Measurements from ENCODE around the gene CCDC51. TPM values are rescaled to one million over a fixed set of nuclear protein-coding genes. Genes with fewer than 3 reads are reported as not detected.
A peak's percentile ranks its signal among the peaks of the same experiment; 100 is the strongest.

CCDC51 gene
- total and polyA plus RNA-seq, 9 of the 15 experiments (the other 6 are each of a cell fraction or from before 2014, with no cell fraction given) = 6.5 to 18.6 (median 15.7) TPM

DNA sequence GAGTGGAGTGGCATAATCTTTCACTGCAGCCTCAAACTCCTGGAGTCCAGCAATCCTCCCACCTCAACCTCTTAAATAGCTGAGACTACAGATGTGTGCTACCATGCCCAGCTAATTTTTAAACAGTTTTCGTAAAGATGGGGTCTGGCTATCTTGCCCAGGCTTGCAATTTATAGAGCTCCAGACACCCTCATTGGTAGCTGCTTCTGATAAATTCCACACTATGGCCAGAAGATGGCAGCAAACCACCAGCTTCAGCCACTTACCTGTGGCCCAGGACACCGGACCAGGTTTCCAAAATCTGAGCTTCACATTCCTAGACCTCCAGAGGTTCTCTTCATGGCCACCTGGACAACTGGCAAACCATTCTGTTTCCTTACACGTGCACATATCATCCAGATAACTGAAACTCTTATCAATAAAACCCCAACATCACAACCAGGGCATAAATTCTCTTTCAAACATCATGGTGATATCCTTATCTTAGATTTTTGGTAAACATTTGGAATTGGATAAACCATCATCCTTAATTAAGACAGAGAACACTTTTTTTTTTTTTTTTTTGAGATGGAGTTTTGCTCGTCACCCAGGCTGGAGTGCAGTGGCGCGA is 39.0 kb downstream of the CCDC51 start (continued):
- TF ChIP-seq, protein P1, sequence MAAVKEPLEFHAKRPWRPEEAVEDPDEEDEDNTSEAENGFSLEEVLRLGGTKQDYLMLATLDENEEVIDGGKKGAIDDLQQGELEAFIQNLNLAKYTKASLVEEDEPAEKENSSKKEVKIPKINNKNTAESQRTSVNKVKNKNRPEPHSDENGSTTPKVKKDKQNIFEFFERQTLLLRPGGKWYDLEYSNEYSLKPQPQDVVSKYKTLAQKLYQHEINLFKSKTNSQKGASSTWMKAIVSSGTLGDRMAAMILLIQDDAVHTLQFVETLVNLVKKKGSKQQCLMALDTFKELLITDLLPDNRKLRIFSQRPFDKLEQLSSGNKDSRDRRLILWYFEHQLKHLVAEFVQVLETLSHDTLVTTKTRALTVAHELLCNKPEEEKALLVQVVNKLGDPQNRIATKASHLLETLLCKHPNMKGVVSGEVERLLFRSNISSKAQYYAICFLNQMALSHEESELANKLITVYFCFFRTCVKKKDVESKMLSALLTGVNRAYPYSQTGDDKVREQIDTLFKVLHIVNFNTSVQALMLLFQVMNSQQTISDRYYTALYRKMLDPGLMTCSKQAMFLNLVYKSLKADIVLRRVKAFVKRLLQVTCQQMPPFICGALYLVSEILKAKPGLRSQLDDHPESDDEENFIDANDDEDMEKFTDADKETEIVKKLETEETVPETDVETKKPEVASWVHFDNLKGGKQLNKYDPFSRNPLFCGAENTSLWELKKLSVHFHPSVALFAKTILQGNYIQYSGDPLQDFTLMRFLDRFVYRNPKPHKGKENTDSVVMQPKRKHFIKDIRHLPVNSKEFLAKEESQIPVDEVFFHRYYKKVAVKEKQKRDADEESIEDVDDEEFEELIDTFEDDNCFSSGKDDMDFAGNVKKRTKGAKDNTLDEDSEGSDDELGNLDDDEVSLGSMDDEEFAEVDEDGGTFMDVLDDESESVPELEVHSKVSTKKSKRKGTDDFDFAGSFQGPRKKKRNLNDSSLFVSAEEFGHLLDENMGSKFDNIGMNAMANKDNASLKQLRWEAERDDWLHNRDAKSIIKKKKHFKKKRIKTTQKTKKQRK (IDR thresholded peaks at IDR 0.05; ENCODE audit: borderline replicate concordance, low read depth, low read length) = no peak
- no peak for TF ChIP-seq KLF10 (CRISPR knock-in tag; IDR thresholded peaks at IDR 0.05)
- TF ChIP-seq, protein P2, sequence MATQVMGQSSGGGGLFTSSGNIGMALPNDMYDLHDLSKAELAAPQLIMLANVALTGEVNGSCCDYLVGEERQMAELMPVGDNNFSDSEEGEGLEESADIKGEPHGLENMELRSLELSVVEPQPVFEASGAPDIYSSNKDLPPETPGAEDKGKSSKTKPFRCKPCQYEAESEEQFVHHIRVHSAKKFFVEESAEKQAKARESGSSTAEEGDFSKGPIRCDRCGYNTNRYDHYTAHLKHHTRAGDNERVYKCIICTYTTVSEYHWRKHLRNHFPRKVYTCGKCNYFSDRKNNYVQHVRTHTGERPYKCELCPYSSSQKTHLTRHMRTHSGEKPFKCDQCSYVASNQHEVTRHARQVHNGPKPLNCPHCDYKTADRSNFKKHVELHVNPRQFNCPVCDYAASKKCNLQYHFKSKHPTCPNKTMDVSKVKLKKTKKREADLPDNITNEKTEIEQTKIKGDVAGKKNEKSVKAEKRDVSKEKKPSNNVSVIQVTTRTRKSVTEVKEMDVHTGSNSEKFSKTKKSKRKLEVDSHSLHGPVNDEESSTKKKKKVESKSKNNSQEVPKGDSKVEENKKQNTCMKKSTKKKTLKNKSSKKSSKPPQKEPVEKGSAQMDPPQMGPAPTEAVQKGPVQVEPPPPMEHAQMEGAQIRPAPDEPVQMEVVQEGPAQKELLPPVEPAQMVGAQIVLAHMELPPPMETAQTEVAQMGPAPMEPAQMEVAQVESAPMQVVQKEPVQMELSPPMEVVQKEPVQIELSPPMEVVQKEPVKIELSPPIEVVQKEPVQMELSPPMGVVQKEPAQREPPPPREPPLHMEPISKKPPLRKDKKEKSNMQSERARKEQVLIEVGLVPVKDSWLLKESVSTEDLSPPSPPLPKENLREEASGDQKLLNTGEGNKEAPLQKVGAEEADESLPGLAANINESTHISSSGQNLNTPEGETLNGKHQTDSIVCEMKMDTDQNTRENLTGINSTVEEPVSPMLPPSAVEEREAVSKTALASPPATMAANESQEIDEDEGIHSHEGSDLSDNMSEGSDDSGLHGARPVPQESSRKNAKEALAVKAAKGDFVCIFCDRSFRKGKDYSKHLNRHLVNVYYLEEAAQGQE (IDR thresholded peaks at IDR 0.05; ENCODE audit: borderline replicate concordance) = peak; percentile 78
- TF ChIP-seq, protein P2 (CRISPR knock-in tag; IDR thresholded peaks at IDR 0.05; ENCODE audit: low read depth) = no peak
- TF ChIP-seq TEAD4 (IDR thresholded peaks at IDR 0.05; ENCODE audit: low read length) = peak; percentile 29; the same call in 1 of the 2 replicates
- TF ChIP-seq TEAD4 (CRISPR knock-in tag; IDR thresholded peaks at IDR 0.05; ENCODE audit: borderline replicate concordance) = no peak
- no peak for TF ChIP-seq STAT5B (CRISPR knock-in tag; IDR thresholded peaks at IDR 0.05)
- TF ChIP-seq, protein P3, sequence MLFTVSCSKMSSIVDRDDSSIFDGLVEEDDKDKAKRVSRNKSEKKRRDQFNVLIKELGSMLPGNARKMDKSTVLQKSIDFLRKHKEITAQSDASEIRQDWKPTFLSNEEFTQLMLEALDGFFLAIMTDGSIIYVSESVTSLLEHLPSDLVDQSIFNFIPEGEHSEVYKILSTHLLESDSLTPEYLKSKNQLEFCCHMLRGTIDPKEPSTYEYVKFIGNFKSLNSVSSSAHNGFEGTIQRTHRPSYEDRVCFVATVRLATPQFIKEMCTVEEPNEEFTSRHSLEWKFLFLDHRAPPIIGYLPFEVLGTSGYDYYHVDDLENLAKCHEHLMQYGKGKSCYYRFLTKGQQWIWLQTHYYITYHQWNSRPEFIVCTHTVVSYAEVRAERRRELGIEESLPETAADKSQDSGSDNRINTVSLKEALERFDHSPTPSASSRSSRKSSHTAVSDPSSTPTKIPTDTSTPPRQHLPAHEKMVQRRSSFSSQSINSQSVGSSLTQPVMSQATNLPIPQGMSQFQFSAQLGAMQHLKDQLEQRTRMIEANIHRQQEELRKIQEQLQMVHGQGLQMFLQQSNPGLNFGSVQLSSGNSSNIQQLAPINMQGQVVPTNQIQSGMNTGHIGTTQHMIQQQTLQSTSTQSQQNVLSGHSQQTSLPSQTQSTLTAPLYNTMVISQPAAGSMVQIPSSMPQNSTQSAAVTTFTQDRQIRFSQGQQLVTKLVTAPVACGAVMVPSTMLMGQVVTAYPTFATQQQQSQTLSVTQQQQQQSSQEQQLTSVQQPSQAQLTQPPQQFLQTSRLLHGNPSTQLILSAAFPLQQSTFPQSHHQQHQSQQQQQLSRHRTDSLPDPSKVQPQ (CRISPR knock-in tag; IDR thresholded peaks at IDR 0.05; ENCODE audit: borderline replicate concordance) = no peak
- TF ChIP-seq ZNF274 (IDR thresholded peaks at IDR 0.05; ENCODE audit: borderline replicate concordance, low read depth, low read length) = no peak
- TF ChIP-seq TCF3 (CRISPR knock-in tag; IDR thresholded peaks at IDR 0.05) = no peak
- no peak for TF ChIP-seq XRCC3 (IDR thresholded peaks at IDR 0.05)
- no peak for TF ChIP-seq CREB1 (IDR thresholded peaks at IDR 0.05)
- no peak for TF ChIP-seq CREB1 (CRISPR knock-in tag; IDR thresholded peaks at IDR 0.05)
- TF ChIP-seq TEAD2 (tag; IDR thresholded peaks at IDR 0.05) = no peak

All from K562 (cell line).